Fibroblast of lung (primary cell): ENCODE results near the gene PPIG. TPM values are rescaled to one million over a fixed set of nuclear protein-coding genes. Genes with fewer than 3 reads are reported as not detected.
"Not testable (repeated sequence)": the region's sequence is repeated elsewhere in the genome, so short reads cannot be mapped to it uniquely, and the experiment has no call there.

ENCODE experiments used
- DNase-seq, 2 donors: peaks; one replicate each; pipeline versions ENCODE4 v3.0.0 to v3.0.0-alpha.2; 2010; ENCODE audit warnings: low read depth in 2 of 2
- H2AFZ ChIP-seq: 2 replicates; pipeline ENCODE4 v1.5.1; 2012; ENCODE audit warnings: low read length, control low read depth, inconsistent platforms
- H3K27ac ChIP-seq: 2 replicates; pipeline ENCODE4 v1.5.1; 2011; ENCODE audit warnings: low read length, control low read depth; ENCODE audit not compliant: insufficient read depth
- H3K27me3 ChIP-seq: 2 replicates; pipeline ENCODE4 v1.5.1; 2011; ENCODE audit warnings: mild to moderate bottlenecking, low read length; ENCODE audit not compliant: control insufficient read depth, insufficient read depth
- H3K36me3 ChIP-seq: 2 replicates; pipeline ENCODE4 v1.5.1; 2011; ENCODE audit warnings: low read length; ENCODE audit not compliant: control insufficient read depth, insufficient read depth
- H3K4me1 ChIP-seq: 2 replicates; pipeline ENCODE4 v1.5.1; 2011; ENCODE audit warnings: low read length; ENCODE audit not compliant: control insufficient read depth, insufficient read depth; ENCODE audit errors: extremely low read depth
- H3K4me2 ChIP-seq: 2 replicates; pipeline ENCODE4 v1.5.1; 2011; ENCODE audit warnings: low read length, control low read depth; ENCODE audit not compliant: insufficient read depth; ENCODE audit errors: extremely low read depth
- H3K4me3 ChIP-seq, 4 experiments: fragments of 200-600 bp in 1 of 4; sonication (generic) in 1 of 4; replicated peaks in 1 of 4; 2 replicates each; pipeline ENCODE4 v1.5.1; 2011 to 2016; ENCODE audit warnings: low read length in 4 of 4, low read depth in 3 of 4, mild to moderate bottlenecking in 3 of 4, control low read depth in 2 of 4, inconsistent platforms in 1 of 4, mixed read lengths in 1 of 4; ENCODE audit not compliant: insufficient read depth in 1 of 4; ENCODE audit errors: control extremely low read depth in 1 of 4
- H3K79me2 ChIP-seq: 2 replicates; pipeline ENCODE4 v1.5.1; 2012; ENCODE audit warnings: mild to moderate bottlenecking, low read length, inconsistent platforms; ENCODE audit not compliant: control insufficient read depth, insufficient read depth
- H3K9ac ChIP-seq: 2 replicates; pipeline ENCODE4 v1.5.1; 2011; ENCODE audit warnings: mild to moderate bottlenecking, low read length, control low read depth; ENCODE audit not compliant: insufficient read depth
- H3K9me3 ChIP-seq: 2 replicates; pipeline ENCODE4 v1.5.1; 2012; ENCODE audit warnings: low read depth, low read length; ENCODE audit not compliant: control insufficient read depth, insufficient read depth
- H4K20me1 ChIP-seq: 2 replicates; pipeline ENCODE4 v1.5.1; 2011; ENCODE audit warnings: low read length; ENCODE audit not compliant: control insufficient read depth, insufficient read depth; ENCODE audit errors: extremely low read depth
- EZH2 ChIP-seq: IDR thresholded peaks from 2 replicates; pipeline ENCODE4 v1.5.1; 2012; ENCODE audit warnings: low read length, control low read depth, mild to moderate bottlenecking; ENCODE audit errors: missing control alignments
- polyA plus RNA-seq, 2 donors: library from polyadenylated mRNA; depleted of rRNA in 1 of 2; stranded (reverse) in 1 of 2; unstranded in 1 of 2; fragments of >200 nt; gene quantifications; 2 replicates each; pipeline ENCODE4 v1.2.1, GENCODE V29; 2011 to 2012; ENCODE audit warnings: missing spikeins in 1 of 2
- total RNA-seq: library from RNA; depleted of rRNA; stranded (reverse); fragments of >200 nt; gene quantifications from 2 replicates; pipeline ENCODE4 v1.2.1, GENCODE V29; 2014
- TF ChIP-seq, protein P1 (sequence below), 2 donors: IDR thresholded peaks in 1 of 2; conservative IDR thresholded peaks in 1 of 2; 1 replicate in 1 of 2; 2 replicates in 1 of 2; pipeline ENCODE4 v1.5.1; 2011 to 2012; ENCODE audit warnings: low read length in 2 of 2, control low read depth in 1 of 2, inconsistent platforms in 1 of 2, low read depth in 1 of 2, mild to moderate bottlenecking in 1 of 2

PPIG gene
- total and polyA plus RNA-seq, 2 donors (not counting 1 experiment from before 2014, with no cell fraction given), result 31.7 to 45.5 TPM

DNA sequence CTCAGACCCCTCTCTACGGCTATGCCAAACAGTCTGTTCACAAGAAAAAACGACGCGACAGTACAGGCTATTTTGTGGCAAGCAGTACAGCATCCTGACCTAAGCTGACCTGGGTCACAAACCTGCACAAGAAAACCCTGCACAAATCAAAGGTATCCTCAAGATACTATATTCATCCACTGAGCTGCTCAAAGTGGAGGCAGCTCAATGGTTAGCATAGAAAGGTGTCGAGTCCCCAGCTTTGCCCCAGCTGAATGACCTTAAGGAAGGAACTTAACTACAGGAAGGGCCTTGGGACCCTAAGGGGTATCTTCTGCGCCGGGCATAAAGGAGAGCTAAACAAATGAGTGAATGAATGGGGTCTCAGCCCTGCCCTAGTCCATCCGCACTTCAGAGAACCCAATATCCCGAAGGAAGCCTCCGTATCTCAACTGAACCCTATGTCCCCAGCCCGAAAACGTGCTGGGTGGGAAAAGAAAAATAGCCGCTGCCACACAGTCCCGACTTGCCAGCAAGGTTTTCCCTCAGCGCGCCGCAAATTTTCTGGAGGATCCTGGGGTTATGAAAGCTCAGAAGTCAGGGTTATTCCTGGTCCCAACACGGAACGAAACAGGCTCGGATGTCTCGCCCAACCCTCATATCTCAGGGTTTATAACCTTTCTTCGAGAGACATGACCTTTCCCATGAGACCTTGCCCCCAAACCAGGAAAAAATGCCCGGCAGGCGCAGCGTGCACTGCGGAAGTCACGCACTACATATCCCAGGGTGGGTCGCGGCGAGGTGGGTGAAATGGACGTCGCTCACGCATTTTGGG, 10.8 kb upstream of the PPIG start, which contains the start of gene FASTKD1:
Gene FASTKD1, minus strand, starts transcription at position 706 of the 814 bp plus-strand sequence. CDS start 1,836 bp downstream, outside the sequence.
- H3K9ac ChIP-seq, result peak within 1 kb of the TSS; percentile 54
- no peaks in the 10 kb centered on the region for H3K4me1 ChIP-seq
- peaks cover 16% of the 10 kb centered on the region for H3K79me2 ChIP-seq
- peak; percentile 81 to 88 for DNase-seq
- TF ChIP-seq, protein P1, sequence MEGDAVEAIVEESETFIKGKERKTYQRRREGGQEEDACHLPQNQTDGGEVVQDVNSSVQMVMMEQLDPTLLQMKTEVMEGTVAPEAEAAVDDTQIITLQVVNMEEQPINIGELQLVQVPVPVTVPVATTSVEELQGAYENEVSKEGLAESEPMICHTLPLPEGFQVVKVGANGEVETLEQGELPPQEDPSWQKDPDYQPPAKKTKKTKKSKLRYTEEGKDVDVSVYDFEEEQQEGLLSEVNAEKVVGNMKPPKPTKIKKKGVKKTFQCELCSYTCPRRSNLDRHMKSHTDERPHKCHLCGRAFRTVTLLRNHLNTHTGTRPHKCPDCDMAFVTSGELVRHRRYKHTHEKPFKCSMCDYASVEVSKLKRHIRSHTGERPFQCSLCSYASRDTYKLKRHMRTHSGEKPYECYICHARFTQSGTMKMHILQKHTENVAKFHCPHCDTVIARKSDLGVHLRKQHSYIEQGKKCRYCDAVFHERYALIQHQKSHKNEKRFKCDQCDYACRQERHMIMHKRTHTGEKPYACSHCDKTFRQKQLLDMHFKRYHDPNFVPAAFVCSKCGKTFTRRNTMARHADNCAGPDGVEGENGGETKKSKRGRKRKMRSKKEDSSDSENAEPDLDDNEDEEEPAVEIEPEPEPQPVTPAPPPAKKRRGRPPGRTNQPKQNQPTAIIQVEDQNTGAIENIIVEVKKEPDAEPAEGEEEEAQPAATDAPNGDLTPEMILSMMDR (conservative IDR thresholded peaks at IDR 0.05 in 1 of 2, IDR thresholded peaks at IDR 0.05 in 1 of 2; ENCODE audit: low read depth in 1 of 2, low read length in 2 of 2), result no peak
- peak within 1 kb of the TSS; percentile 93 for H2AFZ ChIP-seq
- H3K27ac ChIP-seq, result peak within 1 kb of the TSS; percentile 74
- no peaks in the 10 kb centered on the region for H3K36me3 ChIP-seq
- no peaks in the 10 kb centered on the region for H3K27me3 ChIP-seq
- peak within 1 kb of the TSS; percentile 81 for H3K4me2 ChIP-seq
- peak within 1 kb of the TSS; percentile 69 to 89 (median 82) for H3K4me3 ChIP-seq
- H3K9me3 ChIP-seq, result no peaks in the 10 kb centered on the region
- H4K20me1 ChIP-seq, result no peaks in the 10 kb centered on the region

DNA sequence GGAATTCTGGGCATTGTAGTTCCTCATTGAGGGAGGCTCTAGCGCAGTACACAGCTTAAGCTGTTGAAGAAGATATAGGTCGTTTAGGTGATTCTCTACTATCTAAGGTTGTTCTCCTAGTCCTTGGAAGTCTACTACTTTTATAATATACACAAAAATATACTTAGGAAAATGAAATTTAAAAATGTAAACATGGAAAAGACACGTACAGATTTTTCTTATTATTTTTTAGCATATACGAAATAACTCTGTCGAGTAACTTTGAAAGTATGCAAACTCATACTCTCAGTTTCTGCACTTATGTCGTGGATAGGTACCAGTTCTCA, 10.2 kb upstream of the PPIG start:
- Histone ChIP-seq H3K79me2 (peaks cover 16% of the 10 kb centered on the region), H3K27me3 (no peaks in the 10 kb centered on the region), H3K4me1 (no peaks in the 10 kb centered on the region), H3K4me3 (peak overlapping the region; percentile 69 to 89 (median 82)), H3K36me3 (no peaks in the 10 kb centered on the region), H4K20me1 (no peaks in the 10 kb centered on the region), H3K4me2 (peak overlapping the region; percentile 81), H3K9me3 (no peaks in the 10 kb centered on the region), H3K27ac (no peak overlapping the region), H3K9ac (no peak overlapping the region), H2AFZ (peak overlapping the region; percentile 32)
- TF ChIP-seq, protein P1 (conservative IDR thresholded peaks at IDR 0.05 in 1 of 2, IDR thresholded peaks at IDR 0.05 in 1 of 2; ENCODE audit: low read depth in 1 of 2, low read length in 2 of 2), result no peak
- TF ChIP-seq EZH2, result no peak
- DNase-seq, result no peak

DNA sequence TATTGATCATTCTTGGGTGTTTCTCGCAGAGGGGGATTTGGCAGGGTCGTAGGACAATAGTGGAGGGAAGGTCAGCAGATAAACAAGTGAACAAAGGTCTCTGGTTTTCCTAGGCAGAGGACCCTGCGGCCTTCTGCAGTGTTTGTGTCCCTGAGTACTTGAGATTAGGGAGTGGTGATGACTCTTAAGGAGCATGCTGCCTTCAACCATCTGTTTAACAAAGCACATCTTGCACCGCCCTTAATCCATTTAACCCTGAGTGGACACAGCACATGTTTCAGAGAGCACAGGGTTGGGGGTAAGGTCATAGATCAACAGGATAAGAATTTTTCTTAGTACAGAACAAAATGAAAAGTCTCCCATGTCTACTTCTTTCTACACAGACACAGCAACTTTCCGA, 9.6 kb upstream of the PPIG start:
- H3K27ac ChIP-seq, H3K27me3 ChIP-seq, H3K9me3 ChIP-seq, H3K36me3 ChIP-seq, H3K9ac ChIP-seq, H3K4me3 ChIP-seq, H3K4me2 ChIP-seq, H4K20me1 ChIP-seq, H2AFZ ChIP-seq, DNase-seq, H3K4me1 ChIP-seq: not testable (repeated sequence)
- peaks cover 16% of the 10 kb centered on the region for H3K79me2 ChIP-seq

DNA sequence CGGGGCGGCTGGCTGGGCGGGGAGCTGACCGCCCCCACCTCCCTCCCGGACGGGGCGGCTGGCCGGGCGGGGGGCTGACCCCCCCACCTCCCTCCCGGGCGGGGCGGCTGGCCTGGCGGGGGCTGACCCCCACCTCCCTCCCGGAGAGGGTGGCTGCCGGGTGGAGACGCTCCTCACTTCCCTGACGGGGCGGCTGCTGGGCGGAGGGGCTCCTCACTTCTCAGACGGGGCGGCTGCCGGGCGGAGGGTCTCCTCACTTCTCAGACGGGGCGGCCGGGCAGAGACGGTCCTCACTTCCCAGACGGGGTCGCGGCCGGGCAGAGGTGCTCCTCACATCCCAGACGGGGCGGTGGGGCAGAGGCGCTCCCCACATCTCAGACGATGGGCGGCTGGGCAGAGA, 8.9 kb upstream of the PPIG start:
- peaks cover 16% of the 10 kb centered on the region for H3K79me2 ChIP-seq
- not testable (repeated sequence) for H3K9ac ChIP-seq, DNase-seq, H3K4me1 ChIP-seq, H3K27ac ChIP-seq, H3K9me3 ChIP-seq, H2AFZ ChIP-seq, H3K36me3 ChIP-seq, H3K4me2 ChIP-seq, H4K20me1 ChIP-seq, H3K27me3 ChIP-seq, H3K4me3 ChIP-seq
